Astrocyte (in vitro differentiated cells and primary cell): ENCODE data around the gene IL25.

Experiments
- EZH2 ChIP-seq: IDR thresholded peaks from 2 replicates; pipeline ENCODE4 v1.6.1; 2012; ENCODE audit warnings: mild to moderate bottlenecking, low read length, inconsistent platforms; ENCODE audit not compliant: insufficient read depth
- TF ChIP-seq, protein P1 (sequence below): IDR thresholded peaks from 2 replicates; pipeline ENCODE4 v1.5.1; 2011; ENCODE audit warnings: low read depth, mild to moderate bottlenecking, inconsistent platforms, low read length, moderate library complexity; ENCODE audit not compliant: insufficient read depth

DNA sequence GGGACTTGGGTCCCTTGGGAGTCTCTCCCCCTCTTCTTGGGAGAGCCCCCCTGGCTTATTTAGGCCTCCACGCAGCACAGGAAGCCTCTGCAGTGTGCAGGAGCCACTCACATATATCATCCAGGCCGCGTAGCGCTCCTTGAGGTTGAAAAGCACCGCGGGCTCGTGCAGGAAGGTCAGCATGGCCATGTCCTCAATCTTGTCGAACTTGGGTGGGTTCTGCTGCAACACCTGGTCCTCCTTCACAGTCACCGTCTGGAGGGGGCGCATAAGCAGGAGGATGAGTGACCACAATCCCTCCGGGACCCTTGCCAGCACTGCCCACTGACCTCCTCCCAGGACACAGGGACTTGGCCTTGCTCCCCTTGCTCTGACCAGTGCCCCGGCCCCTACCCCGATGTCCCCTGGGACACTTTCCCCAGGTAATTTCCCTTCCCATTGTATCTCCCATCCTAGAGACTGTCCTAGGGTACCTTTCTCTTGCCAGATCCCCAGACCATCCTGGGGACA is 33.0 kb downstream of the IL25 start:
- TF ChIP-seq EZH2: no peak
- TF ChIP-seq, protein P1, sequence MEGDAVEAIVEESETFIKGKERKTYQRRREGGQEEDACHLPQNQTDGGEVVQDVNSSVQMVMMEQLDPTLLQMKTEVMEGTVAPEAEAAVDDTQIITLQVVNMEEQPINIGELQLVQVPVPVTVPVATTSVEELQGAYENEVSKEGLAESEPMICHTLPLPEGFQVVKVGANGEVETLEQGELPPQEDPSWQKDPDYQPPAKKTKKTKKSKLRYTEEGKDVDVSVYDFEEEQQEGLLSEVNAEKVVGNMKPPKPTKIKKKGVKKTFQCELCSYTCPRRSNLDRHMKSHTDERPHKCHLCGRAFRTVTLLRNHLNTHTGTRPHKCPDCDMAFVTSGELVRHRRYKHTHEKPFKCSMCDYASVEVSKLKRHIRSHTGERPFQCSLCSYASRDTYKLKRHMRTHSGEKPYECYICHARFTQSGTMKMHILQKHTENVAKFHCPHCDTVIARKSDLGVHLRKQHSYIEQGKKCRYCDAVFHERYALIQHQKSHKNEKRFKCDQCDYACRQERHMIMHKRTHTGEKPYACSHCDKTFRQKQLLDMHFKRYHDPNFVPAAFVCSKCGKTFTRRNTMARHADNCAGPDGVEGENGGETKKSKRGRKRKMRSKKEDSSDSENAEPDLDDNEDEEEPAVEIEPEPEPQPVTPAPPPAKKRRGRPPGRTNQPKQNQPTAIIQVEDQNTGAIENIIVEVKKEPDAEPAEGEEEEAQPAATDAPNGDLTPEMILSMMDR: no peak
